22Rv1 (cell line): ENCODE measurements around the gene MARCO.

Experiments
- CTCF ChIP-seq: fragments of 450-650 bp; IDR thresholded peaks from 2 replicates; pipeline ENCODE4 v1.5.1; 2017; ENCODE audit warnings: mild to moderate bottlenecking
- ZFX ChIP-seq: fragments of 450-650 bp; IDR thresholded peaks from 2 replicates; pipeline ENCODE4 v1.6.1; 2017; ENCODE audit warnings: antibody characterized with exemption, borderline replicate concordance

GRCh38 chr2:118909191-118909590 lies 32.8 kb upstream of the MARCO start:
- TF ChIP-seq CTCF (no peak), ZFX (no peak)
